Hematopoietic multipotent progenitor cell treated with erythropoietin and hydrocortisone succinate and interleukin-3 and kit ligand, for 15 days (in vitro differentiated cells): ENCODE data around the gene SLC16A9.
"Not testable (repeated sequence)": the region's sequence is repeated elsewhere in the genome, so short reads cannot be mapped to it uniquely, and the experiment has no call there.

ENCODE experiments used
- DNase-seq: peaks from one replicate; pipeline ENCODE4 v3.0.0-alpha.2; 2015; ENCODE audit warnings: low spot score

SLC16A9 gene, protein sequence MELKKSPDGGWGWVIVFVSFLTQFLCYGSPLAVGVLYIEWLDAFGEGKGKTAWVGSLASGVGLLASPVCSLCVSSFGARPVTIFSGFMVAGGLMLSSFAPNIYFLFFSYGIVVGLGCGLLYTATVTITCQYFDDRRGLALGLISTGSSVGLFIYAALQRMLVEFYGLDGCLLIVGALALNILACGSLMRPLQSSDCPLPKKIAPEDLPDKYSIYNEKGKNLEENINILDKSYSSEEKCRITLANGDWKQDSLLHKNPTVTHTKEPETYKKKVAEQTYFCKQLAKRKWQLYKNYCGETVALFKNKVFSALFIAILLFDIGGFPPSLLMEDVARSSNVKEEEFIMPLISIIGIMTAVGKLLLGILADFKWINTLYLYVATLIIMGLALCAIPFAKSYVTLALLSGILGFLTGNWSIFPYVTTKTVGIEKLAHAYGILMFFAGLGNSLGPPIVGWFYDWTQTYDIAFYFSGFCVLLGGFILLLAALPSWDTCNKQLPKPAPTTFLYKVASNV

DNA sequence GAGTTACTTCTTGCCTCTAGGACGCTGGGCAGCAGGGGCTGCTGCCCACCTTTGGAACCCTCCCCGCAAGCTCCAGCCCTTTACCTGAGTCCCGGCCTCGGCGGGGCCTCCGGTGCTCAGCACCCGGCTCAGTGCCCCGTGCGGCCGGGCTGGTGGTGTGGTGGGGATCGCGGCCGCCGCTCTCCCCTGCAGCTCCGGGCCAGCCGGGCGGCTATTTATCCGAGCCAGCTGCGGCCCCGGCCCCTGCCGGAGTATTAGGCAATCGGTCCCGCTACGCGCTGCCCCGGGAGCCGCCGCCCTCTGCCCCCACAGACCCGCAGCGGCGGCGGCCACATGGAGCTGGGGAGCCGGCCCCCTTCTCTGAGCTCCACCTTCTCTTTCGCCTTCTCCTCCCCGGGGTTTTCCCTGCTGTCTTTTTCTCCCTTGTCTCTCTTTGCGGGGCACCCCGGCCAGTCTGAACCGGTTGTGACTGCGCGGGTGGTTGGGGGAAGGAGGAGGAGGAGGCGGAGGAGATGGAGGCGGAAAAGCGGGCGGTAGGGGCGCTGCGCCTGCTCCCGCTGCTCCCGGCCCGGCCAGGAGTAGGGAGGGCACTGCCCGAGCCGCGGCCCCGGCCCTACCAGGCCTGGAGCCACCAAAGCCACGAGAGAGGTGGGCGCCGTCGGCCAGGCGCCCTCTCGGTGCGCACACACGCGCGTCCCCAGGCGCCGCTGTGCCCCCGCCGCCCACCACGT, at the start of gene SLC16A9:
Gene SLC16A9, minus strand, starts transcription at position 456 of the 731 bp plus-strand sequence. CDS start 25,559 bp downstream, outside the sequence.
- DNase-seq: no peak

DNA sequence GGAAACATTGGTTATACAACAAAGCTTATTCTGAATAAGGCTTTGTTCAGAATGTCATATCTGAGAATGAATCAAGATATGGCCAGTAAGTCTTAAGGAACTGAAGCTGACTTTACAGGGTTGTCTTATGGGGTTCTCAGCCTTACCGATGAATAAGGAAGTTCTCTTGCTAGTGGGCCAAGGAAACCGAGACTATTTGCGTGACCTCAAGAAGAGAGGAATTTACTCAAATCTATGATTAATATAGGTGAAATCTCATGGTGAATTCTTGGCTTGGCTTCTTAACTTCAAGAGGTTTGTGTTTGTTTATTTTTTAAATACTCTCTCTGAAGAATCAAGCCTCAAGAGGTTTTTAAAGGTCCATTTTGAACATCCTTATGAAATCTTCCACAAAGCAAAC, 48.3 kb upstream of the SLC16A9 start:
- DNase-seq: no peak

DNA sequence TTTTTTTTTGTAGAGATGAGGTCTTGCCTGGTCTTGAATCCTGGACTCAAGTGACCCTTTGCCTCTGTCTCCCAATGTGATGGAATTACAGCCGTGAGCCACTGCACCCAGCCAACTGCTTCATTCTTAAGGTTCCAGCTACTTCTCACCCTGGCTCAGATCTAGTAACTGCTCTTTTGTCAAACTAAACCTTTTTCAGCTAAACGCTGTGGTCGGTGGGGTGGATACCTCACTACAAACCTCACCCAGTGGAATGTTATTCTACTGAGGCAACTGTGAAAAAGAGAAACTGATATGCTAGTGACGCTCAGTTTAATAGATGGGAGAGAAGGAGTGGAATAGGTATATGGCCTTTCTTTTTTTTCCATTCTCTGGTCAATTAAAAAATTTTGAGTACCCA, 45.3 kb upstream of the SLC16A9 start:
- DNase-seq: no peak

- DNase-seq: no peak
Measured at GRCh38 chr10:59753267-59753666, 43.6 kb upstream of the SLC16A9 start, which contains the start of gene MRLN. MRLN (minus strand) TSS chr10:59753455.

DNA sequence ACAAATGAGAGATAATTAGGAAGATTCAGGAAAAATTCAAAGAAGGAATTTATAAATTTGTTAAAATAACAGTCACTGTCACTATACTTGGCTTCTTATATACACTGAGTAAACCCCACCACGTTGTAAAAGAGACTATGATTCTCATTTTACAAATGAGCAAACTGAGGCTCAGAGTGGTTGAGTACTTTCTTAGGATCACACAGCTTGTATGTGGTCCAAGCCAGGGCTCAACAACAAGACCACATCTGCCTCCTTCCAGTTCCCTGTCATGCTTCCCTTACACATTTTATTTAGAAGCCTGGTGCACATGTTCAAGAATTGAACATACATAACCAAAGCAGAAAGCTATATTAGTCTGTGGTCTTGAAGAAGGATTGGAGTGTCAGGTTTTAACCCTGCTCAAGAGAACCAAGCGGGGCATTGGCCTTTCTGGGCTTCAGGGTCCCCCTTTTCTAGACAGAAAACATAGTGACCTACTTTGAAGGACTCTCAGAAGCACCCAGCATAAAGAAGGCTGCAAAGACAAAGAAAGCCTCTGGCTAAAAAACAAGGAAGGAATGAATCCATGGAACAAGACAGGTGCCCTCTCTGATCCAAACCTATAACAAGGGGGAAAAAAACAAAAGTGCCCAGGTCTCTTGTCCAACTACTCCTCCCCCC, 42.8 kb upstream of the SLC16A9 start:
- DNase-seq: no peak

DNA sequence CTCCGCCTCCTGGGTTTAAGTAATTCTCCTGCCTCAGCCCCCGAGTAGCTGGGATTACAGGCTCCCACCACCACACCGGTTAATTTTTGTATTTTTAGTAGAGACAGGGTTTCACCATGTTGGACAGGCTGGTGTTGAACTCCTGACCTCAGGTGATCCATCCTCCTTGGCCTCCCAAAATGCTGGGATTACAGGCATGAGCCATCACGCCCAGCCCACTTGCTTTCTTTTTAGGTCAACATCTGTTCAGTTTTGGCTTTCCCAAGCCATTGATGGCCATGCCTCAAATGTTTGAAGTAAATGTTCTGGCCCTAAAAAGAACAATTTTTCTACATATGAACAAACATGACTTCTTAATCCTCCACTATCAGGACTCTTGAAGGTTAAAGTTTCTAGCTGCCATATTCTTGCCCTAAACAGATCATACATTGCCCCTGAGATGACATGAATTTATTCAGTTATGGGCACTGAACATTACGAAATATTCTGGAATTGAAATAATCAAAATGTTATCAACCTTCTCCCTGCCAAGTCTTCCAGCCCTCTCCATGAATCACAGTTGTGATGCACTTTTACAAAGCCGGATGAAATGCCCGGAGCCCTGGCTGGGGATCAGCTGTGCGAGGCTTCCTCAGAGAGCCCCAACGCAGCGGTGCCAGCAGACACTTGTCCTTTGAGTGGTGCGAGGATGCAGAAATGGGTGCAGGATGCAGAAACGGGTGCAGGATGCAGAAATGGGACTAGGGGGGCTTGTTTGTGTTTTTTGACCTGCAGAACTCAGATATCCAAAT, 40.7 kb upstream of the SLC16A9 start:
- no peak for DNase-seq

- DNase-seq: no peak
Measured at GRCh38 chr10:59748834-59749233, 39.2 kb upstream of the SLC16A9 start.

GRCh38 chr10:59745163-59745650, 35.6 kb upstream of the SLC16A9 start:
- DNase-seq: no peak

DNA sequence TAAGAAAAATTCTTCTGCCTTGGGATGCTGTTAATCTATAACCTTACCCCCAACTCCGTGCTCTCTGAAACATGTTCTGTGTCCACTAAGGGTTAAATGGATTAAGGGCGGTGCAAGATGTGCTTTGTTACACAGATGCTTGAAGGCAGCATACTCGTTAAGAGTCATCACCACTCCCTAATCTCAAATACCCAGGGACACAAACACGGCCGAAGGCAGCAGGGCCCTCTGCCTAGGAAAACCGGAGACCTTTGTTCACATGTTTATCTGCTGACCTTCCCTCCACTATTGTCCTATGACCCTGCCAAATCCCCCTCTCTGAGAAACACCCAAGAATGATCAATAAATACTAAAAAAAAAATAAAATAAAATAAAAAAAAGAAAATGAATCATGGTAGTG, 35.1 kb upstream of the SLC16A9 start:
- DNase-seq: not testable (repeated sequence)

DNA sequence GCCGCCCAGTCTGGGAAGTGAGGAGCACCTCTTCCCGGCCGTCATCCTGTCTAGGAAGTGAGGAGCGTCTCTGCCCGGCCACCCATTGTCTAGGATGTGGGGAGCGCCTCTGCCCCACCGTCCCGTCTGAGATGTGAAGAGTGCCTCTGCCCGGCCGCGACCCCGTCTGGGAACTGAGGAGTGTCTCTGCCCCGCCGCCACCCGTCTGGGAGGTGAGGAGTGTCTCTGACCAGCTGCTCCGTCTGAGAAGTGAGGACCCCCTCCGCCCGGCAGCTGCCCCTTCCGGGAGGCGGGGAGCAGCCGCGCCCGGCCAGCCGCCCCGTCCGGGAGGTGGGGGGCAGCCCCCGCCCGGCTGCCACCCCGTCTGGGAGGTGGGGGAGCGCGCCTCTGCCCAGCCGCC, 34.5 kb upstream of the SLC16A9 start:
- not testable (repeated sequence) for DNase-seq

DNA sequence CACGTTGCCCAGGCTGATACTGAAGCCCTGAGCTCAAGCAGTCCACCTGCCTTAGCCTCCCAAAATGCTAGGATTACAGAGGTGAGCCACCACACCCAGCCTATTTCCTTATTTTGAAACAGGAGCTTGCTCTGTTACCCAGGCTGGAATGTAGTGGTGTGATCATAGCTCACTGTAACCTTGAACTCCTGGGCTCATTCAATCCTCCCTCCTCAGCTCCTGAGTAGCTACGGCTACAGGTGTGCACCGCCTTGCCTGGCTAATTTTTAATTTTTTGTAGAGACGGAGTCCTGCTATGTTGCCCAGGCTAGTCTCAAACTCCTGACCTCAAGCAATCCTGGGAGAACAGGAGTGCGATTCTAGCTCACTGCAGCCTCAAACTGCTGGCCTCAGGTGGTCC, 31.9 kb upstream of the SLC16A9 start:
- no peak for DNase-seq

DNA sequence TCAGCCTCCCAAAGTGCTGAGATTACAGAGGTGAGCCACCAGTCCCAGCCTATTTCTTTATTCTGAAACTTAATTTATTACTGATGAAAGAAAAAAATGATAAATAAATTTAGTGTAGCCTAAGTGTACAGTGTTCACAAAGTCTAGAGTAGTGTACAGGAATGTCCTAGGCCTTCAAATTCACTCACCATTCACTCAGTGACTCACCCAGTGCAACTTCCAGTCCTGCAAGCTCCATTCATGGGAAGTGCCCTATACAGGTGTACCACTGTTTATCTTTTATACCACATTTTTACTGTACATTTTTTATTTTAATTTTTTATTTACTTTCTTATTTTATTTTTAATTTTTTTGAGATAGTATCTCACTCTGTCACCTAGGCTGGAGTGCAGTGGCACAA, 31.4 kb upstream of the SLC16A9 start:
- no peak for DNase-seq

DNA sequence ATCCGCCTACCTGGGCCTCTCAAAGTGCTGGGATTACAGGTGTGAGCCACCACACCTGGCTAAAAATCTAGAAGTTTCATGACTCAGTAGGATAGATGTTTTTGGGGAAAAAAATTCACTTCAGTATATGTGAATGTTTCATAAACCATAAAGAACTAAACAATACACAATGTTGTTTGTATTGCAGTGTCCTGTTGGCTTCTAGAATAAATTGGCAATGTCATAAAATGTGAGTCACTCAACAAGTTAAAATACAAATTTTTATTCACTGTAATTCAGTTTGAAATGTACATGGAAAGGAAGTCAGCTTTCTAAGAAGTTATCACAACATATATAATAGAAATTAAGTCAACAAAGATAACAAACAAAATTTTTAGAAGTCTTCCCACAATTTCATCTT, 27.1 kb upstream of the SLC16A9 start:
- no peak for DNase-seq

GRCh38 chr10:59735296-59735695, 25.6 kb upstream of the SLC16A9 start:
- DNase-seq: no peak

GRCh38 chr10:59734014-59734462, 24.4 kb upstream of the SLC16A9 start:
- DNase-seq: no peak

- not testable (repeated sequence) for DNase-seq
Measured at GRCh38 chr10:59733321-59734013, 23.8 kb upstream of the SLC16A9 start.

DNA sequence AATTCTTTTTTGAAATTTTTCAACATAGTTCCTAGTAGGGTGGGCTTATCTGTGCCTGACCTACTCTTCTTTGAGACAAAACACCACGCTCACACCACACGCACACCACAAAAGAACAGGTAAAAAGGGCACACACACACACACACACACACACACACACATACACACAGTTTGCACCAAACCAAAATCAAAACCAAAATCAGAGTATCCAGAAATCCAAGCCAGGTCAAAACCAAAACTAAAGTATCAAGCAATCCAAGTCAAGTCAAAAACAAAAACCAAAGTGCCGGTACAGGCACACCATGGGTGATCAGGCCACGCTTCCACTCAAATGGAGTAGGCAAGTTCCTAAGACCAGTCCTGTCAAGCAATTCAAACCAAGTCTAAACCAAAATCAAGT, 23.2 kb upstream of the SLC16A9 start:
- not testable (repeated sequence) for DNase-seq

- not testable (repeated sequence) for DNase-seq
Measured at GRCh38 chr10:59729167-59729566, 19.5 kb upstream of the SLC16A9 start.

DNA sequence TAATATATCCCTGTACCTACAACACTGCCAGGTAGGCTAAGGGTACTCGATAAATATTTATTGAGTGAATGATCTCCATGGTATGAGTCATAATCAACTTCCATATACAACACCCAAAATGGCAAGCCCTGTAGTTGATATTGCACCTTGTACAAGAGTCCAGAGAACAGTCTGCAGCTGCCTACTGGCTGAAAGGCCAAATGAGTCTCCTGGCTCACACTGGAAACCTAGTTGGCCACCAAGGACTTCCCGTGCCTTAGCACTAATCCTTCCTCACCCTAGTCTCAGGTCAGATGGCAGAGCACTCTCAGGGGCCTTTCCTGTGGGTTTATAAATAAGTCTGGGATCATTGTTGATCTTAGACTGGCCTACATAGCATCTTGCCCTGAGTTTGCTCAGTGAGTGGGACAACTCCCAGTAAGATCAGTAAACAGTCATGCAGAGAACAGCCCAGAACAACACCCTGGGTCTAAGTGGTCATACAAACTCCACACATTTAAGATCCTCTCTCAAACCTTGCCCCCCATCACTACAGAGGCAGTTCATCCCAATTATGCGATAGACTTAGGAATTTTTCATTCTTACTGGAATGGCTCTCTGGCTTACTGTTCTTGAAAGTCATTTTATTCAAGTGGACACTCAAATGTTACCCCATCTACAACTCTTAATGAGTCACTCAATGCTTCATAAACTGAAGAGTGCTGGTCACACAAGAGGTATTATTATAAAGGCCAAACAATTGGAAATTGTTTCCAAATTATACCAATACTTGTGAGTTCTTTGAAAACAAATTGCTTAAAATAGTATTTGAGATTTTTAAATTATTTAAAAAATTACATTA, 14.7 kb upstream of the SLC16A9 start:
- no peak for DNase-seq

GRCh38 chr10:59720377-59720776, 10.7 kb upstream of the SLC16A9 start:
- DNase-seq: no peak
